WTC11 (cell line): Measurements from ENCODE around the gene LARP4B. TPM values are rescaled to one million over a fixed set of nuclear protein-coding genes. Genes with fewer than 3 reads are reported as not detected.

ENCODE experiments used
- ATAC-seq: fragments of 200-7000 bp; cut with Tn5 transposase; 2 replicates; pipeline ENCODE4 v1.10.0; 2021; ENCODE audit warnings: mild to moderate bottlenecking, moderate library complexity
- CTCF ChIA-PET: fragments of 300-600 bp; sonication (Branson Sonifier 250); formaldehyde crosslinking; loops from one replicate; lab custom pipeline; 2021; ENCODE audit warnings: antibody characterized with exemption; lab: Charles Lee
- POLR2A ChIA-PET: fragments of 350-600 bp; sonication (Branson Sonifier 250); formaldehyde crosslinking; loops from one replicate; lab custom pipeline; 2021; ENCODE audit warnings: antibody characterized with exemption; lab: Charles Lee
- DNase-seq: peaks from one replicate; pipeline ENCODE4 v3.0.0; 2021; ENCODE audit warnings: low spot score
- H3K27ac Mint-ChIP-seq: 2 replicates; pipeline ENCODE4 v1.8.0; 2021; ENCODE audit warnings: mixed read lengths
- H3K27me3 Mint-ChIP-seq: 2 replicates; pipeline ENCODE4 v1.8.0; 2021; ENCODE audit warnings: low read depth, mild to moderate bottlenecking, moderate library complexity, mixed read lengths
- H3K36me3 Mint-ChIP-seq: 2 replicates; pipeline ENCODE4 v1.8.0; 2021; ENCODE audit warnings: mixed read lengths
- H3K4me1 Mint-ChIP-seq: 2 replicates; pipeline ENCODE4 v1.8.0; 2022; ENCODE audit warnings: mixed read lengths
- H3K4me3 Mint-ChIP-seq: 2 replicates; pipeline ENCODE4 v1.8.0; 2021; ENCODE audit warnings: mild to moderate bottlenecking, moderate library complexity, mixed read lengths
- H3K9me3 Mint-ChIP-seq: 2 replicates; pipeline ENCODE4 v1.8.0; 2021; ENCODE audit warnings: mixed read lengths
- AFF4 ChIP-seq: sonication (generic); formaldehyde crosslinking; IDR thresholded peaks from 2 replicates; pipeline ENCODE4 v1.8.1; 2023; ENCODE audit warnings: mild to moderate bottlenecking, missing genetic modification reagents, borderline replicate concordance
- ARID4B ChIP-seq: sonication (generic); formaldehyde crosslinking; IDR thresholded peaks from 2 replicates; pipeline ENCODE4 v1.8.0; 2023; ENCODE audit warnings: missing genetic modification reagents, mild to moderate bottlenecking, borderline replicate concordance
- ATF6 ChIP-seq: sonication (generic); formaldehyde crosslinking; IDR thresholded peaks from 2 replicates; pipeline ENCODE4 v1.8.1; 2023; ENCODE audit warnings: mild to moderate bottlenecking, missing genetic modification reagents
- CREM ChIP-seq: sonication (generic); formaldehyde crosslinking; IDR thresholded peaks from 2 replicates; pipeline ENCODE4 v1.8.1; 2022; ENCODE audit warnings: mild to moderate bottlenecking, missing genetic modification reagents, moderate library complexity
- E2F4 ChIP-seq: sonication (generic); formaldehyde crosslinking; IDR thresholded peaks from 2 replicates; pipeline ENCODE4 v1.8.1; 2022; ENCODE audit warnings: low read depth, mild to moderate bottlenecking, moderate library complexity, missing genetic modification reagents, borderline replicate concordance
- ESRRA ChIP-seq: sonication (generic); formaldehyde crosslinking; IDR thresholded peaks from 2 replicates; pipeline ENCODE4 v1.8.1; 2022; ENCODE audit warnings: mild to moderate bottlenecking, missing genetic modification reagents, borderline replicate concordance
- ETV6 ChIP-seq: sonication (generic); formaldehyde crosslinking; IDR thresholded peaks from 2 replicates; pipeline ENCODE4 v1.8.1; 2022; ENCODE audit warnings: mild to moderate bottlenecking, missing genetic modification reagents
- FOXP1 ChIP-seq: sonication (generic); formaldehyde crosslinking; IDR thresholded peaks from 2 replicates; pipeline ENCODE4 v1.8.0; 2022; ENCODE audit warnings: missing genetic modification reagents, mild to moderate bottlenecking, moderate library complexity, borderline replicate concordance
- FOXP4 ChIP-seq: sonication (generic); formaldehyde crosslinking; IDR thresholded peaks from 2 replicates; pipeline ENCODE4 v1.8.0; 2022; ENCODE audit warnings: mild to moderate bottlenecking, missing genetic modification reagents
- NFYB ChIP-seq: sonication (generic); formaldehyde crosslinking; conservative IDR thresholded peaks from 2 replicates; pipeline ENCODE4 v1.8.0; 2022; ENCODE audit warnings: low read depth, missing genetic modification reagents
- PRDM15 ChIP-seq: sonication (generic); formaldehyde crosslinking; IDR thresholded peaks from 2 replicates; pipeline ENCODE4 v1.8.0; 2022; ENCODE audit warnings: missing genetic modification reagents
- SP1 ChIP-seq: sonication (generic); formaldehyde crosslinking; conservative IDR thresholded peaks from 2 replicates; pipeline ENCODE4 v1.8.1; 2022; ENCODE audit warnings: missing genetic modification reagents
- ZMAT4 ChIP-seq: fragments of 250-450 bp; sonication (Bioruptor Pico); IDR thresholded peaks from 2 replicates; pipeline ENCODE4 v1.9.0; 2021; ENCODE audit warnings: mild to moderate bottlenecking
- ZNF317 ChIP-seq: sonication (generic); formaldehyde crosslinking; IDR thresholded peaks from 2 replicates; pipeline ENCODE4 v1.8.1; 2023; ENCODE audit warnings: low read depth, mild to moderate bottlenecking, moderate library complexity, missing genetic modification reagents, borderline replicate concordance
- ZNF396 ChIP-seq: fragments of 250-450 bp; sonication (Bioruptor Pico); IDR thresholded peaks from 2 replicates; pipeline ENCODE4 v1.8.0; 2021; ENCODE audit warnings: mild to moderate bottlenecking, moderate library complexity, borderline replicate concordance
- ZNF425 ChIP-seq: fragments of 250-450 bp; sonication (Bioruptor Pico); conservative IDR thresholded peaks from 2 replicates; pipeline ENCODE4 v1.9.0; 2021; ENCODE audit warnings: mild to moderate bottlenecking
- ZNF671 ChIP-seq: fragments of 250-450 bp; sonication (Bioruptor Pico); IDR thresholded peaks from 2 replicates; pipeline ENCODE4 v1.8.0; 2021; ENCODE audit warnings: mild to moderate bottlenecking
- total RNA-seq: library from RNA; stranded (reverse); gene quantifications from 3 replicates; pipeline ENCODE4 v1.2.3, GENCODE V29; 2021

LARP4B gene
- total RNA-seq, 1 experiment from 2014 or later: 87.1 TPM

GRCh38 chr10:802506-802905 lies 129.0 kb downstream of the LARP4B start:
- Mint-ChIP-seq H3K9me3 (peaks cover 30% of the 10 kb centered on the region), H3K27me3 (no peaks in the 10 kb centered on the region; the same call in 1 of the 2 replicates), H3K4me1 (no peaks in the 10 kb centered on the region), H3K4me3 (no peak overlapping the region), H3K36me3 (peaks cover 21% of the 10 kb centered on the region), H3K27ac (no peak overlapping the region)
- DNase-seq (no peak), ATAC-seq (no peak; the same call in 1 of the 2 replicates)
- CTCF ChIA-PET: no interaction called here
- POLR2A ChIA-PET: no interaction called here
- TF ChIP-seq ZNF396 (CRISPR knock-in tag) (no peak), NFYB (CRISPR knock-in tag) (no peak), AFF4 (CRISPR knock-in tag) (no peak), ETV6 (no peak), ARID4B (CRISPR knock-in tag) (no peak), FOXP1 (CRISPR knock-in tag) (no peak), ATF6 (CRISPR knock-in tag) (no peak), ZMAT4 (CRISPR knock-in tag) (no peak), ZNF317 (no peak), ESRRA (CRISPR knock-in tag) (no peak), ZNF671 (CRISPR knock-in tag) (no peak), E2F4 (no peak), FOXP4 (no peak), PRDM15 (CRISPR knock-in tag) (no peak), CREM (CRISPR knock-in tag) (no peak), SP1 (CRISPR knock-in tag) (no peak), ZNF425 (CRISPR knock-in tag) (no peak)
